ENCODE measurements around the gene TMED4. TPM values are rescaled to one million over a fixed set of nuclear protein-coding genes. Genes with fewer than 3 reads are reported as not detected.

TMED4 gene
- total and polyA plus RNA-seq, 10 of the 15 experiments (the other 5 are each of a cell fraction or from before 2014, with no cell fraction given), result 20.8 to 71.3 (median 51.0) TPM

- intact Hi-C loops (cut with micrococcal nuclease; ENCODE audit: unreplicated experiment), result loop anchor here (1.0 kb wide), 2 partner anchors 218 to 325 kb away; no protein-coding TSS in a partner anchor
- WGBS (ENCODE audit: insufficient coverage, insufficient replicate concordance, low lambda C conversion rate, missing lambda C conversion rate), result 87% methylated on average over 16 of the region's 16 CpGs
- ATAC-seq, result peak; percentile 69
Measured at GRCh38 chr7:44565795-44566559, 16.1 kb downstream of the TMED4 start.

More at GRCh38 chr7:44565795-44566559, 16.1 kb downstream of the TMED4 start:
- Histone ChIP-seq H2AFZ (ENCODE audit: control insufficient read depth, low read depth, low read length) (no peak overlapping the region), H3K4me3 (no peak overlapping the region), H3K4me1 (ENCODE audit: control insufficient read depth, insufficient read depth, low read length) (no peaks in the 10 kb centered on the region), H4K20me1 (ENCODE audit: control insufficient read depth, insufficient read depth) (peaks cover 2% of the 10 kb centered on the region; the same call in 1 of the 2 replicates), H3K36me3 (ENCODE audit: control insufficient read depth in 2 of 2, insufficient read depth in 2 of 2, low read length in 1 of 2) (peaks cover 40 to 54% of the 10 kb centered on the region in 2 experiments), H3K9me3 (replicated peaks; ENCODE audit: control insufficient read depth, insufficient read depth, low read length) (no peaks in the 10 kb centered on the region), H3K9ac (ENCODE audit: control insufficient read depth, insufficient read depth, low read length) (no peak overlapping the region), H3K27me3 (replicated peaks in 1 of 2; ENCODE audit: control insufficient read depth in 2 of 2, insufficient read depth in 2 of 2, low read length in 1 of 2) (no peaks in the 10 kb centered on the region), H3K4me2 (ENCODE audit: control insufficient read depth, insufficient read depth) (no peak overlapping the region), H3K27ac (ENCODE audit: control insufficient read depth, insufficient read depth) (no peak overlapping the region), H3K79me2 (ENCODE audit: control insufficient read depth, insufficient read depth, low read length) (no peaks in the 10 kb centered on the region)
- CTCF ChIA-PET, result interaction anchor here (0.6 to 3.4 kb wide), 31 partner anchors 9 to 656 kb away, joined by 3 to 33 read pairs (median 4); partner anchors contain the start of genes DDX56, H2AZ2, NUDCD3 and TMED4
- SMC1A ChIA-PET (ENCODE audit: uncharacterized antibody, unreplicated experiment), result interaction anchor here (0.9 to 1.9 kb wide), 8 partner anchors 12 to 325 kb away, joined by 3 to 14 read pairs (median 4); no protein-coding TSS in a partner anchor
- no peak for DNase-seq (ENCODE audit: low read depth, low spot score)
- no TSS peak for BruUV-seq (replicated peaks)
- in situ Hi-C loops (cut with MboI), result no loop called here
- FAIRE-seq, result no peak
- RAD21 ChIA-PET (ENCODE audit: unreplicated experiment), result interaction anchor here (0.9 to 2.8 kb wide), 13 partner anchors 8 to 546 kb away, joined by 3 to 30 read pairs (median 4); partner anchors contain the start of gene DDX56
- TF ChIP-seq CHD2 (IDR thresholded peaks at IDR 0.05; ENCODE audit: borderline replicate concordance, low read depth, low read length) (no peak), MLLT1 (IDR thresholded peaks at IDR 0.05) (no peak), RFX5 (IDR thresholded peaks at IDR 0.05; ENCODE audit: low read depth, low read length) (no peak), NBN (IDR thresholded peaks at IDR 0.05) (no peak), BCL11A (IDR thresholded peaks at IDR 0.05; ENCODE audit: low read depth, low read length) (no peak), SKIL (IDR thresholded peaks at IDR 0.05; ENCODE audit: low read depth, poor library complexity, severe bottlenecking) (no peak), TCF12 (IDR thresholded peaks at IDR 0.05; ENCODE audit: low read depth, low read length) (no peak), RELA (IDR thresholded peaks at IDR 0.05; ENCODE audit: borderline replicate concordance, partially characterized antibody) (no peak), POLR2AphosphoS5 (IDR thresholded peaks at IDR 0.05; ENCODE audit: low read length) (no peak), SPI1 (IDR thresholded peaks at IDR 0.05; ENCODE audit: borderline replicate concordance, insufficient read depth, low read depth, low read length) (no peak)
- POLR2A ChIA-PET, result interaction anchor here (0.5 to 1.4 kb wide), 5 partner anchors 13 to 457 kb away, joined by 3 read pairs; no protein-coding TSS in a partner anchor
